AG04450 (cell line): ENCODE results near the gene PNKD. TPM values are rescaled to one million over a fixed set of nuclear protein-coding genes. Genes with fewer than 3 reads are reported as not detected.

Experiments used
- CTCF ChIA-PET: fragments of 300-600, 350-600 bp; formaldehyde crosslinking; extraction: SDS; loops from one replicate; lab custom pipeline; 2022; ENCODE audit warnings: antibody characterized with exemption, inconsistent platforms; lab: Charles Lee
- POLR2A ChIA-PET: fragments of 350-600 bp; formaldehyde crosslinking; extraction: SDS; loops from one replicate; lab custom pipeline; 2021; ENCODE audit warnings: antibody characterized with exemption, inconsistent platforms; lab: Yijun Ruan, JAX
- DNase-seq: peaks from one replicate; pipeline ENCODE4 v3.0.0-alpha.2; 2011; ENCODE audit warnings: low read depth, low spot score
- H3K27ac ChIP-seq: one replicate; pipeline ENCODE4 v1.5.1; 2012; ENCODE audit warnings: low read depth, low read length, control low read depth
- H3K27me3 ChIP-seq: one replicate; pipeline ENCODE4 v1.6.0; 2012; ENCODE audit warnings: low read length; ENCODE audit not compliant: control insufficient read depth, insufficient read depth
- H3K4me3 ChIP-seq: 2 replicates; pipeline ENCODE4 v1.5.1; 2011; ENCODE audit warnings: mild to moderate bottlenecking, low read depth, low read length, control low read depth
- H3K9me3 ChIP-seq: 2 replicates; pipeline ENCODE4 v1.5.1; 2012; ENCODE audit warnings: low read length; ENCODE audit not compliant: control insufficient read depth, insufficient read depth
- polyA plus RNA-seq: library from polyadenylated mRNA; depleted of rRNA; stranded (reverse); fragments of >200 nt; gene quantifications from 2 replicates; pipeline ENCODE4 v1.2.3, GENCODE V29; 2011
- TF ChIP-seq, protein P1 (sequence below): IDR thresholded peaks from 2 replicates; pipeline ENCODE4 v1.5.1; 2011; ENCODE audit warnings: low read depth, low read length, control low read depth, inconsistent platforms

The PNKD gene
- polyA plus RNA-seq, 1 experiment = 32.1 TPM

DNA sequence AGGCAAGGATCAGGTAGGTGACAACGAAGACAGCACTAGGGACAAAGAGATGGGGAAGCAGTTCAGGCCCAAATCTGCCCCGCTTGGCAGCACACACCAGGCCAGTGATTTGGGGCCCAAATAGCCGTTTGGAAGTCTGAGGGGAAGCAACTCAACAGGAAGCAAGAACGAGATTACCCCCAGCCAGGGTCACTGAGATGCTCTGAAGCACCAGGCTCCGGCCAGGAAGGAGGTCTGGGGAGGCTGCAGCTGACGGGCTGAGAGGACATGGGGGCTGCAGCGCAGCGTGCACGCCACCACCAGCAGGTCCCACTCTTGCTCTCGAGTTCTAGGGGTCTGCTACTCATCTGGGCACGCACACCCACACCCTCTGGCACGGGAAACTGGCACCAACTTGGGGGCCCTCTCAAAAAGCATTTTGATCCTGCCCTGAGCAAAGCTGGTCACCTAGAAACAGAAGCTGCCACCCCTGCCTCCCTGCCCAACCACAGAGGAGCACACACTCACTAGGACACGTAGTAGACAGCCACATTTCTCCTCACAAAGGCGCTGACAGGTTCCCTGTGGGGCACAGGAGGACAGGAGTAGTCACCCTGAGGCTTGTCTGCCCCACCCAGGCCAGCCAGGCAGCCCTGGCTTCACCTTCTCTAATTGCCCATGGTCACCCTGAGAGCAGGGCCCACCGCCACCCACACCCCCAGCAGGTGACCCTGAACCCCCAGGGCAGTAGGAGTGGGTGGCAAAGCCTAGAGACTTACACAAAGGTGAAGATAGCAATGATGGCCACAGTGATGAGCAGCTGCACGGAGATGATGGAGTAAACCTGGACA, 8.4 kb downstream of the PNKD start:
- H3K27me3 ChIP-seq = no peaks in the 10 kb centered on the region
- H3K9me3 ChIP-seq = no peaks in the 10 kb centered on the region
- no peak for DNase-seq
- H3K4me3 ChIP-seq = no peak overlapping the region
- TF ChIP-seq, protein P1, sequence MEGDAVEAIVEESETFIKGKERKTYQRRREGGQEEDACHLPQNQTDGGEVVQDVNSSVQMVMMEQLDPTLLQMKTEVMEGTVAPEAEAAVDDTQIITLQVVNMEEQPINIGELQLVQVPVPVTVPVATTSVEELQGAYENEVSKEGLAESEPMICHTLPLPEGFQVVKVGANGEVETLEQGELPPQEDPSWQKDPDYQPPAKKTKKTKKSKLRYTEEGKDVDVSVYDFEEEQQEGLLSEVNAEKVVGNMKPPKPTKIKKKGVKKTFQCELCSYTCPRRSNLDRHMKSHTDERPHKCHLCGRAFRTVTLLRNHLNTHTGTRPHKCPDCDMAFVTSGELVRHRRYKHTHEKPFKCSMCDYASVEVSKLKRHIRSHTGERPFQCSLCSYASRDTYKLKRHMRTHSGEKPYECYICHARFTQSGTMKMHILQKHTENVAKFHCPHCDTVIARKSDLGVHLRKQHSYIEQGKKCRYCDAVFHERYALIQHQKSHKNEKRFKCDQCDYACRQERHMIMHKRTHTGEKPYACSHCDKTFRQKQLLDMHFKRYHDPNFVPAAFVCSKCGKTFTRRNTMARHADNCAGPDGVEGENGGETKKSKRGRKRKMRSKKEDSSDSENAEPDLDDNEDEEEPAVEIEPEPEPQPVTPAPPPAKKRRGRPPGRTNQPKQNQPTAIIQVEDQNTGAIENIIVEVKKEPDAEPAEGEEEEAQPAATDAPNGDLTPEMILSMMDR = no peak
- ChIA-PET CTCF (interaction anchor here (1.2 to 1.7 kb wide), 2 partner anchors 8 to 14 kb away, joined by 3 to 6 read pairs; partner anchors contain the start of genes AAMP, PNKD and TMBIM1), POLR2A (no interaction called here)
- no peak overlapping the region for H3K27ac ChIP-seq

DNA sequence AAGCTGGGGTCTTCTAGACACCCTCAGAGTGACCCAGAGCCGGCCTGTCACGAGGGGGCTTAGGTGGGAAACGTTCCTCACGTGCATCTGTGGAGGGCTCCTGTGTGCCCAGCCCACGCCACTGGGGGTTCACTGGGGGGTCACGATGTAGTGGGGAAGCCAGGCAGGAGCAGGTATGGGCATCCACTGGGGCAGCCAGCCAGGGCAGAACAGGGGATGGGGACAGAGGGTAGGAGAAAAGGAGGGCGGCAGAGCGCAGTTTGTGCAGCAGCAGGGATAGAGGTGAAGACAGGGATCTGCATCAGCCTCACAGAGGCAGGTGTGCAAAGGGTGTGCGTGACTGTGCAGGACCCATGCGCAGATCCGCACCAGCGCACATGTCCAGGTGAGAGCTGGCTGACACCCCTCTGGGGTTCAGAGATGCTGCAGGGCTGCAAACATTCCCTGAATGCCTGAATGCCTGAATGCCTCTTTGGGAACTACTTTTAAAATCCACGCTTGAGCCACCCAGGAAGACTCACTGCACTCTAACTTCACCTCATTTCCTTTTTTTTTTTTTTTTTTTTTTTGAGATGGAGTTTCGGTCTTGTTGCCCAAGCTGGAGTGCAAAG, 10.0 kb downstream of the PNKD start:
- CTCF ChIA-PET = interaction anchor here (0.5 to 1.7 kb wide), 2 partner anchors 12 to 52 kb away, joined by 4 to 6 read pairs; partner anchors contain the start of gene TMBIM1
- DNase-seq = no peak
- no peaks in the 10 kb centered on the region for H3K27me3 ChIP-seq
- no peaks in the 10 kb centered on the region for H3K9me3 ChIP-seq
- POLR2A ChIA-PET = interaction anchor here (0.7 kb wide), 1 partner anchor 78 kb away, joined by 3 read pairs; no protein-coding TSS in a partner anchor
- TF ChIP-seq, protein P1 = no peak
- no peak overlapping the region for H3K4me3 ChIP-seq
- H3K27ac ChIP-seq = no peak overlapping the region

DNA sequence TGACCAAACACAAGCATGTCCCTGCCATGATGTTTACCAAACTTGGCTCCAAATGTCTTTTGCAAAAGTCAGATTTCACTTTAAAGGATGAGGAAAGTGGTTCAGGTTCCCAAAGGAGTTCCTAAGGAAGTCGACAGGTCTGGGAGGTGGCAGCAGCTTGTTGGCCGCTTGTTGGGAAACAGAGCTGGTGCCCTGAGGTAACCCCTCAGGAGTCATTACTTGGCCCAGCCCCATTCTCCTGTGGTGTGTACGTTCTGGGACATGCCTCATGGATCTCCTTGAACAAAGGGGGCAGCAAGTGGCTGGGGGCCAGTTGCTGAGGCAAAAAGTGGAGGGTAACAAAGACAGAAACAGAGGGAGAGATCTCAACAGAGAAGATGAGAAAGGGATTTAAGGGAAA, 11.1 kb downstream of the PNKD start:
- TF ChIP-seq, protein P1 = no peak
- Histone ChIP-seq H3K9me3 (no peaks in the 10 kb centered on the region), H3K4me3 (no peak overlapping the region), H3K27me3 (no peaks in the 10 kb centered on the region), H3K27ac (peak overlapping the region; percentile 77)
- ChIA-PET CTCF (interaction anchor here (1.8 to 4.7 kb wide), 2 partner anchors 9 to 11 kb away, joined by 3 to 35 read pairs; partner anchors contain the start of gene PNKD), POLR2A (interaction anchor here (0.7 kb wide), 1 partner anchor 77 kb away, joined by 3 read pairs; no protein-coding TSS in a partner anchor)
- DNase-seq = no peak

DNA sequence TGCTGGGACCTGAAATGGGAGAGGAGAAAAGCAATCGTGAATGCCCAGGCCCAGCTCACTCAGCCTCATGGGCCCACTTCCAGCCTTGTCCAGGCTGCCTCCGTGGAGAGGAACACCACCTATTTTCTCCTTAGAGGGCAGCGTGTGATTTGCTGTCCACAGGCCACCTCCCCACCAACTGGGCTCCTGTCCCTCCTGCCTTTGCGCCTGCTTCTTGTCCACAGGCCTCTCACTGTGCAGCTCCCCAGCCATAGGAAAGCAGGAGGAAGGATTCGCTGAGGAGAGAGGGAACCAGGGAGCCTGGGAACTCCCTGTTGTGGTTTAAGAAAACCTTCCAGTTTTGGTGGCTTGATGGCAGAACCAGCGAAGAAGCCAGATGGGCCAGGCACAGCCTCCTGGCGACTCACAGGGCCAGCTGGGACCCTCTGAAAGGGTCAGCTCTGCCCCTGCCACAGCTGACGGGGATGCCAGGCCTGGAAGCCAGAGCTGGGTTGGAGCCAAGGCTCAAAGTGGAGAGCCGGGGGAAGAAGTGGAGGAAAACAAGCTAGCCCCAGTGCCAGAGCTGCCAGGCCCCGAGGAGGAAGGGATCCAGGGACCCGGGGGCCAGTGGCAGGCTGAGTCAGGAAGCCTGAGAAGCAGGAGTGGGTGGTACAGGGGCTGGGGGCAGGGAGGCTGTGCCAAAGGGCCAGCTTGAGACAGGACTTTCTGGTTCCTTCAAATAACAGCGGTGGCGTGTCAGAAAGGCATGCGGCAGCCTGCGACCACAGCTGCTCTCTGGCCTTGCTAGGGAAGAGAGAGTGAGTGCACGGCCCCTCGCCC, 12.1 kb downstream of the PNKD start:
- POLR2A ChIA-PET = interaction anchor here (0.9 kb wide), 1 partner anchor 12 kb away, joined by 3 read pairs; the partner anchor contains the start of genes AAMP and PNKD
- CTCF ChIA-PET = interaction anchor here (1.8 to 4.7 kb wide), 2 partner anchors 10 kb away, joined by 3 to 35 read pairs; partner anchors contain the start of gene PNKD
- Histone ChIP-seq H3K27me3 (no peaks in the 10 kb centered on the region), H3K4me3 (no peak overlapping the region), H3K9me3 (no peaks in the 10 kb centered on the region), H3K27ac (peak overlapping the region; percentile 77)
- no peak for DNase-seq
- TF ChIP-seq, protein P1 = no peak
